Stimulated activated CD4-positive, alpha-beta T cell treated with anti-CD3 and anti-CD28 coated beads, Interleukin-1b, Interleukin-23, amount 100 ng/mL, for 1 hour (primary cell): ENCODE results near the gene MBTD1.
"Not testable (repeated sequence)": the region's sequence is repeated elsewhere in the genome, so short reads cannot be mapped to it uniquely, and the experiment has no call there.

ENCODE experiments used
- DNase-seq, 2 donors: peaks; one replicate each; pipeline ENCODE4 v3.0.0-alpha.2; 2020; ENCODE audit warnings: low read depth in 2 of 2

MBTD1 gene

DNA sequence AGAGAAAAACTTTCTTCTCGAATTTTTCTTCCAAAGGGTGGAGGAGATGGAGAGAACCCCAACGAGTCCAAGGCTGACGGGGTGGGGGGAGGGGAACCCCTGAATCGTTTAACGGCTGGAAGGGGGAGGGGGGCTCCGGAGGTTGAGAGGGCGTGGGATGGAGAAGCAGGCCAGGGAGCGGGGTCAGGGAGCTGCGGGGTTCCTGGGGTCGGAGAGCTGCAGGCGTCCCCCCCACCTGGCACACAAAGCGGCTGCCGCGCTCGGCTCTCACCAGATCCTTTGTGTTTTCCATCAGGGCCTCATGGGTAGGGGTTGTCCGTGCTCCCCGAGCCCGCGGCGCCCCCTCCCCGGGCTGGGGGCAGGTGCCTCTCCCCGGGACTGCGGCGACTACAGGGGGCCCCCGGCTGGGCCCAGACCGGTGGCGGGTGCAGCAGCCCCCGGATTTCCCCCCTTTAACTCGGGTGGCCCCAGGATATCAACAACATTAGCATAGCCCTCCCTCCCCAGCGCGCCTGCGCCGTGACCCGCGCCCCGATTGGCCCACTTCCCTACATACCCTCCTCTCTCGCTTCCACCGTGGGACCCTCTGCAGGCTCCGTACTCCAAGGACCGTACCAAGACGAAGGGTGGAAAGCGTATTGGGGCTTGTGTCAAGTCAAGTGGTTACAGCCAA, at the start of gene MBTD1:
MBTD1 (minus strand) TSS at position 486 of the 673 bp plus-strand sequence. CDS start 34,888 bp downstream, outside the sequence.
- peak; percentile 85 to 87 for DNase-seq

DNA sequence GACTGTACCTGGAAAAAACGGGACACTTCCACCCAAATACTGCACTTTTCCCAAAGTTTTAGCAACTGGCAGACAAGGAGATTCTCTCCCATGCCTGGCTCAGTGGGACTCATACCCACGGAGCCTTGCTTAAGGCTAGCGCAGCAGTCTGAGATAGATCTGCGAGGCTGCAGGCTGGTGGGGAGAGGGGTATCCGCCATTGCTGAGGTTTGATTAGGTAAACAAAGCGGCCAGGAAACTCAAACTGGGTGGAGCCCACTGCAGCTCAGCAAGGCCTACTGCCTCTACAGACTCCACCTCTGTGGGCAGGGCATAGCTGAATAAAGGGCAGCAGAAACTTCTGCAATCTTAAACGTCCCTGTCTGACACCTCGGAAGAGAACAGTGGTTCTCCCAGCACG, 45.3 kb upstream of the MBTD1 start:
- no peak for DNase-seq

DNA sequence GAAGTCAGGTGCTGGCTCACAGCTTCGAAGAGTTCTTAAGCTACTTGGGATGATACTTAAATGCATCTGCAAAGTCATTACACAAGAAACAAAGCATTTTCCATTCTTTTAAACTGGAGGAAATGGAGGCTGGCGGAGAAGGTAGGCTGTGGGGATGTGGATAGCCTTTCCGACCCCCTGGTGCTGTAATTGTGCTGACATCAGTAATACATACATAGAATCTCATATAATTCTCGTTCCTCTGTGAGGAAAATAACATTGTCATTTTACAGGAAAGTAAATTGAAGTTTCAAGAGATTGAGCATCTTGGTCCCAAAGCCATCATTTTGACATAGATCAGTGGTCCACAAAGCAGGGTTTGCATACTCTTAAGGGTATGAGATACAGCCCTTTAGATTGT, 40.0 kb upstream of the MBTD1 start:
- no peak for DNase-seq

DNA sequence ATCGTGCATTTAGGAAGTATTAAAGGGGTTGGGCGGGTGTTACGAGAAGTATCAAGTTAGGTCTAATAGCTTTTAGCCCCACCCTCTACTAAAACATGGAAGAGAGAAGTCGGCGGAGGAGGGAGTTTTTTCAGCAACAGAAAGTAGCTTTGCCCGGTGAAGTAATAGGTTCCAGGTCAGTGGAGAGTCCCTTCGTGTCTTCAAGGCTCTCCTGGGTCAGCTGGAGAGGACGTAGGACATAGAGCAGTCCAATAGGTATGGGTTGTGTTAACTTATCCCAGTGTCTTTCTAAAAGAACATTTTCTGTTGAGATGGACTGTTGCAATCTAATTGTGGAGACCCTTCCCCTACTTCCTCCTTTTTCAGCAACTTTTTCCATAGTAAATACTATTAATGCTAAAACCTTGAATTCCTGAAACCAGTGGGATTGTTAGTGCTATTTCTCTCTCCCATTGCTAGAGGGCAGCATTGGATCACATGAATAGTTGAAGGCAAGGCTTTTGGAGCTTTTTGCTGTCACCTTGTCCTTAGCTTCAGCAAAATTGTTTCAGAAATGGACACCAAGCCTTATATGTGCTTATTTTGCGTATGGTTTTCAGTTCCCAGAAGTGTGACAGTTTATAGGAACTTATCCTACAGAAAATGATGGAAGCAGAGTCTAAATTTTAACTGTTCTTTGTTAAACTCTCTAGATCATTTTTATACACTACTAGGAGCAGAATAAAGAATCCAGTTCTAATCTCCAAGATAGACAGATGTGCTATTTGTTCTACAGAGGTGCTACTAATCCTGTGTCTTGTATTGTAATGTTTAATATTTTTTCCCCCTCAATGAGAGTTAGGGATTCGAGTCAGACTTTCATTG, 38.9 kb upstream of the MBTD1 start:
- DNase-seq, result no peak

DNA sequence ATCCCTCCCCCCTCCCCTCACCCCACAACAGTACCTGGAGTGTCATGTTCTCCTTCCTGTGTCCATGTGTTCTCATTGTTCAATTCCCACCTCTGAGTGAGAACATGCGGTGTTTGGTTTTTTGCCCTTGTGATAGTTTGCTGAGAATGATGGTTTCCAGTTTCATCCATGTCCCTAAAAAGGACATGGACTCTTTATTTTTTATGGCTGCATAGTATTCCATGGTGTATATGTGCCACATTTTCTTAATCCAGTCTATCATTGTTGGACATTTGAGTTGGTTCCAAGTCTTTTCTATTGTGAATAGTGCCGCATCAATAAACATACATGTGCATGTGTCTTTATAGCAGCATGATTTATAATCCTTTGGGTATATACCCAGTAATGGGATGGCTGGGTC, 34.5 kb upstream of the MBTD1 start:
- not testable (repeated sequence) for DNase-seq

DNA sequence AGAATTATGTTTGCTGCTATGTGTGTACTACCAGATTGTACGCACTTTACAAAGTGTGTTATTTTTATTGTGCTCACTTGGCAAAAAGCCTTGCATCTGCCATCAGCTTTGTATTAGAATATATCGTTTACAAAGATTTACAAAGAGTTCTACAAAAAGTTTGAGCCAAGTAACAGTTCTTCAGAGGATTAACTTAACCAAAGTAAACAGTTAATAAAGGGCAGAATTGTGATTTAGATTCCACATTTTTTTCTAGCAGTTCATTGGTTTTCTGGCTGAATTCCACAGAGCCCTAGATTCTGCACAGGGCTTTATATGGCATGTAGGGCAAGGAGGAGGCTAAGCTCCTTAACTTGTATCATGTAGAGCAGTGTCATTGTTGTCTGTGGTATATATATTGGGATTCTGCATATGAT, 29.9 kb upstream of the MBTD1 start:
- DNase-seq, result no peak

DNA sequence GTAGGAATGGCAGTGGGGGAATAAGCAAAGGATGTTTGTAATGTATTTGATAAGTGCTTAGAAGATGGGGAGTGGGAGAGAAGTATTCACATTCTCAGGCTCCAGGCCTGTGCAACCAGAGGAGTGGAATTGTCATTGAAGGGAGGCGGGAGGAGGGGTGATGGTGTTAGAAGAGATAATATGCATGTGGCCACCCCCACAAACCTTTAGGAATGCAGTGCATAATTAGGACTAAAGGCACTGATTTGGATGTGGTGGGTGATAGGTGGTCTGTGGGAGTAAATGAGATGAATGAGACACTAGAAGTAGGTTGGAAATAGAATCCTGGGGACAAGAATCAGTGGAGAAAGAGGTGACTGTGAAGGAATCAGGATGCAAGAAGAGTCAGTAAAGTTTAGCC, 27.6 kb upstream of the MBTD1 start:
- DNase-seq, result no peak

DNA sequence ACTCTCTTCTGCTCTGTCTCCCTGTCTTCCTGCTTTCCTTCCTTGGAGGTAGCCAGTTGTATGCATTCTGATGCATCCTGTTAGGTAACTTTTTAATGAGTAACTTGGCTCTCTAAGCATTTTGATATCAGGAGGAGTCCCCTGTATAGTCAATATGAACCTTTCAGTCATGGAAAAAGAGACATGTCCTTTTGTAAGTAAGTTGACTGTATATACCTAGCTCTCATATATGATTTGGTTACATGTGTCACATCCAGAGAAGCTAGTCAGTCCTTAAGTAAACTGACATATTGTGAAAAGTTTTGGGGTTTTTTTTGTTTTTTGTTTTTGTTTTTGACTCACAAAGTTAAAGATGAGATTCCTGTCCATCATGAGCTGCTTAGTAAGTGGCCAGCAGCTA, 19.3 kb upstream of the MBTD1 start:
- DNase-seq, result no peak

DNA sequence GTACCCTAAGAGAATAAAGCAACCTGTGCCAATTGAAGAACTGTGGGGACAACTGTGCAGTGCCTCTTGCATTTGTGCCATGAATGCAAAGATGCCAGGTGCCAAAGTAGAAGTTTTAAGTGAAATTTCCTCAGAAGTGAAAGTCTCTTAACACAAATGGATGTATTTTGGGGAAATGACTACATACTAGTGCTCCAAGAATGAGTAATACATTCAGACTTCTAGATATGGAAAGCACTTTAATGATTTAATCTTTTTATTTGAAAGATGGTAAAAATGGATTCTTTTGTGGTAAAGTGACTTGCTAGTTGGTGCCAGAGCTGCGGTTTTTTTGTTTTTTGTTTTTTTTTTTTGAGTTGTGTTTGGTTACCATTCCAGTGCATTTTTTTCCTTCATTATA, 15.5 kb upstream of the MBTD1 start:
- no peak for DNase-seq

DNA sequence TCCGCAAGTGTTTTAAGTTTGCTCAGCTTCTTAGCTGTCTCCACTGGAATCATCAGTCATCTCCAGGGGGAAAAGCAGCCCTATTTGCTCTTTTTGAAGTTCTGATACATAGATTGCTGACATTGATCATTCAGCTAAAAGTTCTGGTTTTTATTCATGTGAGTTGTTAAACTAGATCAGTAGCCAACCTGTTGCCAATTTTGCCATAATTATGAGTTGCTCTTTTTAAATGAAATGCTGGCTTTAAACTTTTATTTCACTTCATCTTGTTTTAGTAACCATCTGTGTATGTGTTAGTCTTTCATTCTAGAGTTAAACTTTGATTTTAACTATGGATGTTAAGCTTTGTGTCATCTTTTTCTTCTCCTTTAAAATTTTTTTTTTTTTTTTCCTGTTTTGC, 13.0 kb upstream of the MBTD1 start:
- DNase-seq, result no peak

DNA sequence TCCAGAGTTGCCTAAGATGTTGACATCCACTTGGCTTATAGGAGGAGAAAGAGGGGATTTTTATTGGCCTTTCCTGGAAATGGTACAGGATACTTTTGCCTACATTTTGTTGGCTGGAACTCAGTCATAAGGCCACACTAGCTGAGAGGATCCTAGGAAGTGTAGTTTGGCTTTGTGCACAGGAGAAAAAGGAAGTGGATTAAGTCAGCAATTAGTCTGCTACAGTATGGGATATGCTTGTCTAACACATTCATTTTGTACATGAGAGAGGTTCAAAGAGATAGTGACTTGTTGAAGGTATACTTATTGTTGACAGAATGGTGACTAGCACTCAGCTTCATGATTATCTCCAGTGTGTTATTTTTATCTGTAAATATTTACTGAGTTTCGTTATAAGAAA, 10.8 kb upstream of the MBTD1 start:
- DNase-seq, result no peak

DNA sequence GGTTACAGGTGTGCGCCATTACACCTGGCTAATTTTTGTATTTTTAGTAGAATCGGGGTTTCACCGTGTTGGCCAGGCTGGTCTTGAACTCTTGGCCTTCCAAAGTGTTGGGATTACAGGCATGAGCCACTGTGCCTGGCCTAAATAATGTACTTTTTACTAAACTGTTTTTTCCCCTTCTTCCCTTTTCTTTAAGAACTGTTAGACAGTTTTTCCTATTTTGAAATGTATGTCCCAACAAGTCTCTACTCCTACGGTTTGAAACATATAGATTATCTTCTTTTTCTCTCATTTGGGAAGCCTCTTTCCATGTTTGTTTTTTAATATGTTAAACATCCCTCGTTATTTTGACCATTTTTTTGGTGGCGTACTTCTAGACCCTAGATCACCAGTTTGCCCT, 10.1 kb upstream of the MBTD1 start:
- no peak for DNase-seq

DNA sequence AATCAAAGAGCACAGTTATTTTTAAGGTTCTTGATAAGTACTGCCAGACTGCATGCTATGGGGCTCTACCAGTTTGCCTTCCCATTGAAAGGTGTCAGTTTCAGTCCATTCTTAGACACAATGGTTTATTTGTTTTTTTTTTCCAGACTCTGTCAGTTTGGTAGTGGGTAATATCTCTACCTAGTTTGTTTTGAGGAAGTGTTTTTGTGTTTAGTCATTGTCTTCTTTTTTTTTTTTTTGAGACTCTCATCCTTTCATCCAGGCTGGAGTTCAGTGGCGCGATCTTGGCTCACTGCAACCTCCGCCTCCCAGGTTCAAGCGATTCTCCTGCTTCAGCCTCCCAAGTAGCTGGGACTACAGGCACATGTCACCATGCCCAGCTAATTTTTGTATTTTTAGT, 4.6 kb upstream of the MBTD1 start:
- DNase-seq, result not testable (repeated sequence)

DNA sequence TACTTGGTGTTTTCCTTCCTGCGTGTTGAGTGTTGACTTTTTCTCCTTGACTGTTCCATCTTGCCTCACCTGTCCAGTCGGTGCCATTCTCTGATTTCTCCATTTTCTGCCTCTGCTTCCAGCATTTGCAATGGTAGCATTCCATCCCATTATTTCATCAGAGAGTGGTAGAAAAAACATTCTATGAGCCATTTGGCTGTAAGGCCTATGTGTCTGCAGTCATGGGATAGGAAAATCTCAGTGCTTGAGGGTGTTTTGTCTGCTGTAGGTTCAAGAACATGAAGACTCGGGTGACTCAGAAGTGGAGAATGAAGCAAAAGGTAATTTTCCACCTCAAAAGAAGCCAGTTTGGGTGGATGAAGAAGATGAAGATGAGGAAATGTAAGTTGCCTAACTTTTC, 3.2 kb upstream of the MBTD1 start:
- no peak for DNase-seq

DNA sequence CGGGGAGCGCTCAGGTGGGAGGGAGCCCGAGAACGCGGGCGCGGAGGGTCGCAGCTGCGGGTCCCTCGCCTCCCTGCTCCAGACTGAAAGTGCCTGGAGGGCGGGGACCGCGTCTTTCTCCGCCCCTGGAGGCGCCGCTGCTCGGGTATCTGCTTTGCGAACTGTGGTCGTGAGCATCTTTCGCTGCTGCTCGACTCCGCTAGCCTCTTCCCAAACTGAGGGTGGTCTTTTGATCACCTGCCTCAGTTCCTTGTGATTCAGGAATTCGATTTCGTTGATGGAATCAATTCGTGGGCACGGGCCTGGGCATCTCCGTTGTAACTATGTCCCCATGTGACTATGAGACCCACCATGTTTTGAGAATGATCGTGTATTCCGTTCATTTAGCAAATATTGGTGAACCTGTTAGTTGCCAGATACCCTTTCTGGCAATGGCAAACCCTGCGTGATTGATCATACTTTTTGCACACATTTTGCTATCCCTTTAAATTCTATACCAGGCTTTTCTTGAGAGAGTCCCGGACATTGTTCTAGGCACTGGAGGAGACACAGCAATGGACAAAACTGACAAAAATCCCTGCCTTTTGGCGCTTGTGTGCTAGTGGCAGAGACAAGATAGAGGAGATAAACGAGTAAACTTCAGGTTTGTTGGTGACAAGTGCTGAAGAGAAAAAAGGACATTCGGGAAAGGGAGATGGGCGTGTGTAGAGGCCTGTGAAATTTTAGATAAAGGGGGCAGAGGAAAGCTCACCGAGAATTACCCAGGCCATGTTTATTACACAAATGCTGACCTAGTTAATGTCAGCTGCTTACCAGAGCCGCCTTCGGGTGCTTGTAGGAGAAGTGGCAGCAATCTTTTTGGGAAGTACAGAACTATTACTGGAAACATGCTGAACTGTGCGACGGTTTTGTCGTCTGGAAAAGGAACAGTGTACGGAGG, 1.4 kb upstream of the MBTD1 start:
- peak in 1 of 2 donors; percentile 41 for DNase-seq

DNA sequence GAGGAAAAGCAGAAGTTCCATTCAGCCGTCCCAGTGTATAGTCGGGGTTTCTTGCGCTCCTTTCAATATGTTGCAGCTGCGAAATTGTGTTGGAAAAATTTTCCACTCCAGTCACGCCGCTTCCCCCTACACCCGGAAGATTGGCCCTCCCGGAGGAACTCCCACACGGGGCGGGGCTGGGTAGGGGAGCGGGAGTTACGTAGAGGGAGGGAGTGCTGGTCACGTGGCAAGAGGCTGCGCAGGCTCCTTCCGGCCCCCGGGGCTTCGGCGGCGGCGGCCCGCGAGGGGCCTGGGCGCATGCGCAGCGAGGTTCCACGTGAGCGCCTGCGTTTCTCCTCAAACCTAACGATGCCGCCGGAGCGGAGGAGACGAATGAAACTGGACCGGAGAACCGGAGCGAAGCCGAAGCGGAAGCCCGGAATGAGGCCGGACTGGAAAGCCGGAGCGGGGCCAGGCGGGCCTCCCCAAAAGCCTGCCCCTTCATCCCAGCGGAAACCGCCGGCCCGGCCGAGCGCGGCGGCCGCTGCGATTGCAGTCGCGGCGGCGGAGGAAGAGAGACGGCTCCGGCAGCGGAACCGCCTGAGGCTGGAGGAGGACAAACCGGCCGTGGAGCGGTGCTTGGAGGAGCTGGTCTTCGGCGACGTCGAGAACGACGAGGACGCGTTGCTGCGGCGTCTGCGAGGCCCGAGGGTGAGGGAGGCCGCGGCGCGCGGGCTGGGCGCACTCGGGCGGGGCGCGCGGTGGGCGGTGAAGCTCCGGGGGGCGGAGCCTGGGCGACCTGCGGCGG, 581 bp upstream of the MBTD1 start, which contains the start of gene UTP18:
UTP18 (plus strand) TSS at position 310 of the 787 bp plus-strand sequence; CDS start at position 349, 39 bp downstream.
- DNase-seq, result peak; percentile 87 to 96

DNA sequence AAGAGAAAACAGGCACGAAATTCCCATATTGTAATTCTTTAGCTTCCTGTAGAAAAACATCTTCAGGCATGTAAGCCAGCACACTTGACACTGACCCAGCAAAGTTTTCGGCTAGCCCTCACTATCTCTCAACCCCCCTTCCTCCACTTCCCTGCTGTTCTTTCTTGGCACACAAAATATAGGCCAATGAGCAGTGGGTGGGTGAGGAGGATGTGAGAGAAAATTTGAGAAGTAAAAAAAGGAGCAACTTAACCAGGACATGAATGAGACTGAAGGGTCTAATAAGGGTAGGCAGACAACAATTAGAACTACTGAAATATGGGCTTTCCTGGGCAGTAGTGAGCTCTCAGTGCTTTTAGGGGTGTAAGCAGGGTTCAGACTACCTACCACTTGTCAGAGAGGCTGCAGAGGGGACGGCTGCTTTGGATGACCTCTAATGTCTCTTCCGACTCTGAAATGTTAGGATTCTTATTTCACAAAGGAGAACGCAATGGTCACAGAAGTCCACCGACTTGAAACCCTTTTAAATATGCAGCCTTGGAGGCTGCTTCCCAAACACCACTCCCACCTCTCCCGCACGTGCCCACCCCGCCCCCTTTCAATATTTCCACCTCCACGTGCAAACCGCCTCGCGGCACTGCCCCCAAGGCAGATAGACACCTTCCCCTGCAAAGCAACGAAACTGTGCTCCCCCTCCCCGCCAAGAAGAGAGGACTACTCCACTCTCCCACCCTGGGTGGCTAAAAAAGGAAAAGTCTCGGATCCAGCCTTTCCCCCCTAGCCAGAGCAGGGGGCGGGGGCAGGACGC, 889 bp downstream of the MBTD1 start:
- no peak for DNase-seq

DNA sequence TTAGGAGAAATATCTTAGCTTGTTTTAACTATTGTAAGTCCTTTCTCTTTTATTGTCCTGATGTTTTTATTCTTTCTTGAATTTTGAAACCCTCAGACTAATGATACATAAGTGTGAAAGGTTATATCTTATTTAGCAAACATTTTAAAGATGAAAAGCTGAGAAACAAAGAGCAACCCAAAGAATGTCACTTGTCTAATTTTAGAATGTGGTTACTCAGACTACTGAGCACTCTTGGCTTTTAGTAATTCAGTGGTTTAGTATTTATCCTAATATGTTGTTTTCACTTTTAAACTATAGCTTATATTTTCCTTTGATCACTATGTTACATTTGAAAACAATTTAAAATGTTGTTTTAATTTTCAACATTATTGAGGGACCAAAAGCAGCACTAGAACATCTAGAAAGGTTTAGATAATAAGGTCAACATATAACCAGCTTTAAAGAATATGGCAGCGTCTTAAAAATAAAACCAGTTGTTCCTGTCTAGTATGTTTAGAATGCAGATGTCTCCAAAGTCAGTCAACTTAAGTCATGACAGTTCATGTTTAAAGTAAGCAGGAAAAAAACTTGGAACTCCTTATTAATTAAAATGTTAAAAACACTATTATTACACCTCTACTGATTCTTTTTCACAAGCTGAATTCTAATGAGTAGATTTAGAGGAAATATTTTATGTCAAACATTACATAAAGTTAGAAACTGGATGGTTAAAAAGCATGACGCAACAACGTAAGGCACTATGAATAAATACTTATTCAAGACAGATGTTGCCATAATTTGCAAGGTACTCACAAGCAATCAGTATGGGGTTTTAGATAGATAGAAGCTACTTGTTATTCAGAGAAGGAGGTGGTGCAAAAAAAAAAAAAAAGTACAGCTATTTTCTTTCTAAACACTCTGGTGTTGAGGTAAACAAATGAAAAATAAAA, 2.4 kb downstream of the MBTD1 start:
- no peak for DNase-seq

DNA sequence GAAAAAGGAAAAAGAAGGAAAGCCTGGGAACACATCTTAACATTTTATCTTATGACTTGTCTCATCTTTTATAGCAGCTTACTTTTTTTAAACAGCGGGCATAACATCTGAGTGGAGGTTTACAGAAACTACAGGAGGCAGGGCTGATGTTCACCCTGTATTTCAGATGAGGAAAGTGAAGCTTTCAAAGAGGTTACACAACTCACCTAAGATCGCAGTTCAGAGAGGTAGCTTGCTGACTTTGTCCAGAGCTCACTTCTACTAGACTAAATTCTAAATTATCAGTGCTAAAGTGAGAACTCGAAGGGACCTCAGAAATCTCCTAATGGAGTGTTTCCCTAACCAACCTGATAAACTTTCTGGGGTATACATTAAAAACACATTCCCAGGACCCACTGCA, 3.7 kb downstream of the MBTD1 start:
- DNase-seq, result no peak
